CD14-positive monocyte (primary cell): ENCODE results near the gene PADI1. TPM values are rescaled to one million over a fixed set of nuclear protein-coding genes. Genes with fewer than 3 reads are reported as not detected.

Experiments used
- DNase-seq, 3 donors: peaks; one replicate each; pipeline ENCODE4 v3.0.0-alpha.2; 2011 to 2022
- H2AFZ ChIP-seq: 2 replicates; pipeline ENCODE4 v1.6.0; 2012; ENCODE audit warnings: mild to moderate bottlenecking, low read depth, low read length, inconsistent platforms; ENCODE audit not compliant: insufficient read depth, poor library complexity, severe bottlenecking
- H3K27ac ChIP-seq, 2 donors: 1 replicate in 1 of 2; 2 replicates in 1 of 2; pipeline ENCODE4 v1.5.1; 2012 to 2013; ENCODE audit warnings: low read length in 2 of 2, control low read depth in 1 of 2, inconsistent platforms in 1 of 2, low read depth in 1 of 2, mild to moderate bottlenecking in 1 of 2
- H3K27me3 ChIP-seq, 2 donors: one replicate each; pipeline versions ENCODE4 v1.6.0 to v1.6.1; 2011 to 2013; ENCODE audit warnings: low read length in 2 of 2; ENCODE audit not compliant: control insufficient read depth in 2 of 2, insufficient read depth in 2 of 2
- H3K36me3 ChIP-seq, 2 donors: replicated peaks in 1 of 2; 1 replicate in 1 of 2; 2 replicates in 1 of 2; pipeline versions ENCODE4 v1.5.1 to v1.6.1; 2012 to 2013; ENCODE audit warnings: low read length in 2 of 2, control low read depth in 1 of 2, inconsistent platforms in 1 of 2, mild to moderate bottlenecking in 1 of 2; ENCODE audit not compliant: insufficient read depth in 2 of 2, control insufficient read depth in 1 of 2
- H3K4me1 ChIP-seq, 2 donors: 1 replicate in 1 of 2; 2 replicates in 1 of 2; pipeline versions ENCODE4 v1.5.1 to v1.6.1; 2012 to 2013; ENCODE audit warnings: low read length in 2 of 2, control low read depth in 1 of 2, inconsistent platforms in 1 of 2, mild to moderate bottlenecking in 1 of 2, moderate library complexity in 1 of 2; ENCODE audit not compliant: insufficient read depth in 2 of 2, control insufficient read depth in 1 of 2
- H3K4me2 ChIP-seq: replicated peaks from 2 replicates; pipeline ENCODE3; 2012; ENCODE audit warnings: low read length, moderate library complexity, mild to moderate bottlenecking; ENCODE audit not compliant: poor library complexity, severe bottlenecking; ENCODE audit errors: extremely low read depth
- H3K4me3 ChIP-seq, 3 experiments: fragments of 200-600 bp in 1 of 3; sonication (generic) in 1 of 3; replicated peaks in 1 of 3; 1 replicate in 2 of 3; 2 replicates in 1 of 3; pipeline ENCODE4 v1.5.1; 2011 to 2013; ENCODE audit warnings: low read length in 3 of 3, mild to moderate bottlenecking in 3 of 3, control low read depth in 2 of 3, low read depth in 2 of 3, inconsistent platforms in 1 of 3, moderate library complexity in 1 of 3
- H3K79me2 ChIP-seq: 2 replicates; pipeline ENCODE4 v1.6.0; 2012; ENCODE audit warnings: mild to moderate bottlenecking, control low read depth, inconsistent platforms, low read length, moderate library complexity; ENCODE audit not compliant: insufficient read depth
- H3K9ac ChIP-seq: 2 replicates; pipeline ENCODE4 v1.6.0; 2017; ENCODE audit warnings: low read length, mild to moderate bottlenecking; ENCODE audit not compliant: insufficient read depth, poor library complexity, severe bottlenecking
- H3K9me3 ChIP-seq, 2 donors: replicated peaks in 1 of 2; 1 replicate in 1 of 2; 2 replicates in 1 of 2; pipeline versions ENCODE4 v1.5.1 to v1.6.1; 2012 to 2013; ENCODE audit warnings: low read length in 2 of 2, control low read depth in 1 of 2; ENCODE audit not compliant: control insufficient read depth in 1 of 2, insufficient read depth in 1 of 2
- H4K20me1 ChIP-seq: 2 replicates; pipeline ENCODE4 v1.6.0; 2012; ENCODE audit warnings: mild to moderate bottlenecking, low read length, control low read depth, moderate library complexity; ENCODE audit not compliant: insufficient read depth
- H3K27ac Mint-ChIP-seq, 7 donors: one replicate each; pipeline ENCODE4 v1.8.0; 2020; ENCODE audit warnings: mild to moderate bottlenecking in 7 of 7, mixed read lengths in 7 of 7, moderate library complexity in 6 of 7, inconsistent platforms in 2 of 7
- H3K27me3 Mint-ChIP-seq, 3 donors: one replicate each; pipeline ENCODE4 v1.8.0; 2021 to 2022; ENCODE audit warnings: low read depth in 3 of 3, mild to moderate bottlenecking in 3 of 3, mixed read lengths in 3 of 3, moderate library complexity in 3 of 3, inconsistent platforms in 1 of 3
- H3K36me3 Mint-ChIP-seq, 2 donors: one replicate each; pipeline ENCODE4 v1.8.0; 2020; ENCODE audit warnings: mixed read lengths in 2 of 2, inconsistent platforms in 1 of 2, mild to moderate bottlenecking in 1 of 2
- H3K4me1 Mint-ChIP-seq: one replicate; pipeline ENCODE4 v1.8.0; 2020; ENCODE audit warnings: mild to moderate bottlenecking, mixed read lengths
- H3K4me3 Mint-ChIP-seq, 2 donors: one replicate each; pipeline ENCODE4 v1.8.0; 2020; ENCODE audit warnings: mild to moderate bottlenecking in 2 of 2, mixed read lengths in 2 of 2, moderate library complexity in 1 of 2
- H3K9me3 Mint-ChIP-seq, 7 donors: one replicate each; pipeline ENCODE4 v1.8.0; 2020 to 2022; ENCODE audit warnings: mixed read lengths in 7 of 7, mild to moderate bottlenecking in 6 of 7, moderate library complexity in 6 of 7, inconsistent platforms in 2 of 7
- WGBS: methylation state at CpG from one replicate; pipeline ENCODE4 v1.1.5; 2013; ENCODE audit warnings: missing lambda C conversion rate; ENCODE audit not compliant: insufficient coverage; 5-methylcytosine and 5-hydroxymethylcytosine counted together
- intact Hi-C, 2 donors: fragments of 100-400 bp; cut with micrococcal nuclease; formaldehyde crosslinking; loops; one replicate each; pipeline versions ENCODE4 v1.15.0 to v1.15.1; 2023
- polyA plus RNA-seq, 3 donors: library from polyadenylated mRNA; depleted of rRNA in 1 of 3; unstranded in 2 of 3; stranded (reverse) in 1 of 3; fragments of 300-500 nt in 2 of 3; fragments of >200 nt in 1 of 3; fragmentation: Illumina TruSeq in 2 of 3; gene quantifications; 1 replicate in 2 of 3; 2 replicates in 1 of 3; pipeline ENCODE4 v1.2.3, GENCODE V29; 2012 to 2021
- TF ChIP-seq, protein P1 (sequence below): fragments of 200-600 bp; IDR thresholded peaks from one replicate; pipeline ENCODE4 v1.8.0; 2022; ENCODE audit warnings: antibody characterized with exemption, mild to moderate bottlenecking

PADI1 gene
- polyA plus RNA-seq, 3 donors: not detected

DNA sequence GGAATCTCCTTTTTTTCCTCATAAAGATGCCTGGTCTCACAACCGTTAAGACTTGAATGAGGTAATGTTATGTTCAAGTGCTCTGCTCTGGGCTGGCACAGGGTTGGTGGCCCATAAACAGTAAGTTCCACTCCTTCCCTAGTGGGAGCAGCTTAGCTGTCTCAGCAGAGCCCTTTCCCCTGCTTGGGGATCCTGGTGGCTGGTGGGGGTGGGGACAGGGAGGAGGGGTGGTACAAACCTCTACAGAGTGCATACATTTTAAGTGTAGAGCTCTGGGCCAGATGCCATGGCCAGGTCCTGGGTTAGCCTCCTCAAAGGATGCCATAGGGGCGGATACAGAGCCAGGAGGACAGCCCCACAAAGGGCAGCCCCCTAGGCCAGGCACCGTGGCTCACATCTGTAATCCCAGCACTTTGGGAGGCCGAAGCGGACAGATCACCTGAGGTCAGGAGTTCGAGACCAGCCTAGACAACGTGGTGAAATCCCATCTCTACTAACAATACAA, 20.7 kb upstream of the PADI1 start:
- DNase-seq: no peak
- no peak overlapping the region for H3K9ac ChIP-seq
- H3K9me3 Mint-ChIP-seq: peaks cover 11 to 19% (median 12%) of the 10 kb centered on the region in 7 donors
- H3K36me3 Mint-ChIP-seq: peaks cover 0 to 11% of the 10 kb centered on the region in 2 donors
- H3K4me2 ChIP-seq: no peak overlapping the region
- H3K27ac Mint-ChIP-seq: no peak overlapping the region
- H3K9me3 ChIP-seq: peaks cover 6 to 12% of the 10 kb centered on the region in 2 donors
- H3K4me3 Mint-ChIP-seq: no peak overlapping the region
- H3K27me3 ChIP-seq: no peaks in the 10 kb centered on the region
- H3K4me3 ChIP-seq: no peak overlapping the region
- no peaks in the 10 kb centered on the region for H3K36me3 ChIP-seq
- intact Hi-C loops: loop anchor here in 1 of 2 donors (5.0 kb wide), 1 partner anchor 57 kb away; no protein-coding TSS in a partner anchor
- H4K20me1 ChIP-seq: no peaks in the 10 kb centered on the region
- H2AFZ ChIP-seq: no peak overlapping the region
- H3K4me1 Mint-ChIP-seq: peaks cover 23% of the 10 kb centered on the region
- peaks cover 18 to 26% of the 10 kb centered on the region in 2 donors for H3K4me1 ChIP-seq
- TF ChIP-seq, protein P1, sequence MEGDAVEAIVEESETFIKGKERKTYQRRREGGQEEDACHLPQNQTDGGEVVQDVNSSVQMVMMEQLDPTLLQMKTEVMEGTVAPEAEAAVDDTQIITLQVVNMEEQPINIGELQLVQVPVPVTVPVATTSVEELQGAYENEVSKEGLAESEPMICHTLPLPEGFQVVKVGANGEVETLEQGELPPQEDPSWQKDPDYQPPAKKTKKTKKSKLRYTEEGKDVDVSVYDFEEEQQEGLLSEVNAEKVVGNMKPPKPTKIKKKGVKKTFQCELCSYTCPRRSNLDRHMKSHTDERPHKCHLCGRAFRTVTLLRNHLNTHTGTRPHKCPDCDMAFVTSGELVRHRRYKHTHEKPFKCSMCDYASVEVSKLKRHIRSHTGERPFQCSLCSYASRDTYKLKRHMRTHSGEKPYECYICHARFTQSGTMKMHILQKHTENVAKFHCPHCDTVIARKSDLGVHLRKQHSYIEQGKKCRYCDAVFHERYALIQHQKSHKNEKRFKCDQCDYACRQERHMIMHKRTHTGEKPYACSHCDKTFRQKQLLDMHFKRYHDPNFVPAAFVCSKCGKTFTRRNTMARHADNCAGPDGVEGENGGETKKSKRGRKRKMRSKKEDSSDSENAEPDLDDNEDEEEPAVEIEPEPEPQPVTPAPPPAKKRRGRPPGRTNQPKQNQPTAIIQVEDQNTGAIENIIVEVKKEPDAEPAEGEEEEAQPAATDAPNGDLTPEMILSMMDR: no peak
- H3K27ac ChIP-seq: no peak overlapping the region
- no peaks in the 10 kb centered on the region for H3K79me2 ChIP-seq
- 96% methylated on average over 4 of the region's 7 CpGs for WGBS
- peaks cover 0 to 2% (median 1%) of the 10 kb centered on the region in 3 donors for H3K27me3 Mint-ChIP-seq

DNA sequence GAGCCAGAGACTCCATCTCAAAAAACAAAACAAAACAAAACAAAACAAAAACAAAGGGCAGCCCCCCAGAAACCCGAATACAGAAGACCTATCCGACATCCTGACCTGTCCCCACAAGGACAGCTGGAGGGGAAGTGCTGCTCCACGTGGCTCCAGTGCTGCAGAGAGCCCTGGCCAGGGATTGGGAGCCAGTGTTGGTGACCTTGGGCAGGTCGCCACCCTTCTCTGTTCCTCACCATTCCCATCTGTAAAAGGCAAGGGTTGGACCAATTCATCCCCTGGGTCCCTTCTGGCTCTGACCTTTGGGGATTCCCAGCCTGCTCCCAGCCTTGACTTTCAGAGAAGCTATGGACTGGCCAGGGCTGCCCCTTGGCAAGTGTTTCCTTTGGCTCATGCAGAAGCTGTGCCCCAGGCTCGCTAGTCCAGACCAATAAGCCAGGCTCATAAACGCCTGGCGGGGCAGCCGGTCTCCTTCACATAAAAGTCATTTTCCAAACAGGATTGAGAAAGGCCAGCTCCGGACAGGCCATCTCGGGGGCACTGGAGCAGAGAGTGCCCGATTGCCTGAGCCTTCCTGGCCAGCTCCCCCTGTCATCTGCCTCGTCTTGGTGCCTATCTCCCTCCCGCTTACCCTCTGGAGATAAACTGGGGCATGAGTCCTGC, 20.0 kb upstream of the PADI1 start:
- intact Hi-C loops: loop anchor here in 1 of 2 donors (5.0 kb wide), 2 partner anchors 33 to 58 kb away; no protein-coding TSS in a partner anchor
- TF ChIP-seq, protein P1: no peak
- Histone ChIP-seq H3K79me2 (no peaks in the 10 kb centered on the region), H3K4me3 (no peak overlapping the region), H4K20me1 (no peaks in the 10 kb centered on the region), H3K9ac (no peak overlapping the region), H3K4me1 (peaks cover 18 to 26% of the 10 kb centered on the region in 2 donors), H3K9me3 (peaks cover 7 to 13% of the 10 kb centered on the region in 2 donors), H3K4me2 (no peak overlapping the region), H3K36me3 (no peaks in the 10 kb centered on the region), H2AFZ (no peak overlapping the region), H3K27ac (no peak overlapping the region), H3K27me3 (no peaks in the 10 kb centered on the region)
- peaks cover 0 to 11% of the 10 kb centered on the region in 2 donors for H3K36me3 Mint-ChIP-seq
- peaks cover 23% of the 10 kb centered on the region for H3K4me1 Mint-ChIP-seq
- WGBS: 87% methylated on average over 12 of the region's 13 CpGs
- no peak overlapping the region for H3K27ac Mint-ChIP-seq
- no peak for DNase-seq
- H3K4me3 Mint-ChIP-seq: no peak overlapping the region
- H3K27me3 Mint-ChIP-seq: peaks cover 0 to 3% (median 1%) of the 10 kb centered on the region in 3 donors
- H3K9me3 Mint-ChIP-seq: peaks cover 12 to 20% (median 16%) of the 10 kb centered on the region in 7 donors
